ENCODE data around the gene CCT7. TPM values are rescaled to one million over a fixed set of nuclear protein-coding genes. Genes with fewer than 3 reads are reported as not detected.

The CCT7 gene
- total and polyA plus RNA-seq, 4 donors: 129 to 207 (median 178) TPM

Small RNA genes lying within 50 kb of the gene (small RNA-seq; reads per million reads assigned to genes)
- not detected for gene RNU6-111P (ENCODE audit: low replicate concordance)

Other genes with a start within 250 kb of the CCT7 start
- 10 to 100 TPM; 10.4 to 15.6 TPM for gene SFXN5, start 162.6 kb upstream of the CCT7 start, total RNA-seq
- gene SFXN5, start 162.6 kb upstream of the CCT7 start, polyA plus RNA-seq: 1 to 10 TPM; 8.3 to 8.9 TPM
- 10 to 100 TPM; 11.0 to 23.8 TPM for gene RAB11FIP5, start 121.4 kb upstream of the CCT7 start, total RNA-seq
- 10 to 100 TPM; 10.0 to 12.7 TPM for gene RAB11FIP5, start 121.4 kb upstream of the CCT7 start, polyA plus RNA-seq
- gene NOTO, start 31.7 kb upstream of the CCT7 start, total RNA-seq: not detected
- not detected for gene NOTO, start 31.7 kb upstream of the CCT7 start, polyA plus RNA-seq
- gene SMYD5, start 20.1 kb upstream of the CCT7 start, total RNA-seq: 10 to 100 TPM; 10.8 to 19.5 TPM
- gene SMYD5, start 20.1 kb upstream of the CCT7 start, polyA plus RNA-seq: 10 to 100 TPM; 15.0 to 16.8 TPM
- 10 to 100 TPM in 1 of 2 donors, 1 to 10 TPM in 1; 4.4 to 20.7 TPM for gene PRADC1, start 1.1 kb upstream of the CCT7 start, total RNA-seq
- 10 to 100 TPM; 18.7 to 18.8 TPM for gene PRADC1, start 1.1 kb upstream of the CCT7 start, polyA plus RNA-seq
- 1 to 10 TPM in 1 of 2 donors, under 1 TPM in 1; 0.97 to 5.0 TPM for gene FBXO41, start 50.2 kb downstream of the CCT7 start, total RNA-seq
- 1 to 10 TPM in 1 of 2 donors, under 1 TPM in 1; 0.93 to 2.4 TPM for gene FBXO41, start 50.2 kb downstream of the CCT7 start, polyA plus RNA-seq
- not detected for gene EGR4, start 59.2 kb downstream of the CCT7 start, total RNA-seq
- gene EGR4, start 59.2 kb downstream of the CCT7 start, polyA plus RNA-seq: under 1 TPM in 1 of 2 donors, not detected in 1; 0.30 TPM
- 10 to 100 TPM; 30.5 to 58.0 TPM for gene ALMS1, start 151.5 kb downstream of the CCT7 start, total RNA-seq
- gene ALMS1, start 151.5 kb downstream of the CCT7 start, polyA plus RNA-seq: 10 to 100 TPM in 1 of 2 donors, 1 to 10 TPM in 1; 7.2 to 10.5 TPM